Suprapubic skin (tissue), 4 donors: Measurements from ENCODE around the gene SPEM3. TPM values are rescaled to one million over a fixed set of nuclear protein-coding genes. Genes with fewer than 3 reads are reported as not detected.

Experiments
- DNase-seq, 2 donors: peaks; one replicate each; pipeline ENCODE4 v3.0.0-alpha.2; 2019; ENCODE audit warnings: low spot score in 2 of 2
- H3K27ac ChIP-seq: fragments of 200-600 bp; sonication (generic); one replicate; pipeline ENCODE4 v1.5.1; 2019
- H3K27me3 ChIP-seq: fragments of 200-600 bp; sonication (generic); one replicate; pipeline ENCODE4 v1.5.1; 2019
- H3K36me3 ChIP-seq: fragments of 200-600 bp; sonication (generic); one replicate; pipeline ENCODE4 v1.5.1; 2019
- H3K4me1 ChIP-seq: fragments of 200-600 bp; sonication (generic); one replicate; pipeline ENCODE4 v1.5.1; 2019
- H3K4me3 ChIP-seq: fragments of 200-600 bp; sonication (generic); one replicate; pipeline ENCODE4 v1.5.1; 2019; ENCODE audit warnings: mild to moderate bottlenecking
- H3K9me3 ChIP-seq: fragments of 200-600 bp; sonication (generic); one replicate; pipeline ENCODE4 v1.5.1; 2019
- CTCF ChIP-seq, 2 donors: fragments of 200-600 bp in 1 of 2; fragments of 450-650 bp in 1 of 2; sonication (generic) in 1 of 2; IDR thresholded peaks; one replicate each; pipeline ENCODE4 v1.5.1; 2016 to 2019; ENCODE audit warnings: antibody characterized with exemption in 2 of 2, mild to moderate bottlenecking in 1 of 2, moderate library complexity in 1 of 2
- EP300 ChIP-seq: sonication (generic); formaldehyde crosslinking; IDR thresholded peaks from one replicate; pipeline ENCODE4 v1.6.1; 2017; ENCODE audit warnings: antibody characterized with exemption
- POLR2A ChIP-seq, 2 donors: fragments of 450-650 bp; IDR thresholded peaks; one replicate each; pipeline ENCODE4 v1.6.1; 2017; ENCODE audit warnings: antibody characterized with exemption in 2 of 2, mild to moderate bottlenecking in 2 of 2, moderate library complexity in 2 of 2
- POLR2AphosphoS5 ChIP-seq, 3 donors: sonication (generic); formaldehyde crosslinking; IDR thresholded peaks; one replicate each; pipeline ENCODE4 v1.6.1; 2017; ENCODE audit warnings: antibody characterized with exemption in 3 of 3
- WGBS: methylation state at CpG from one replicate; pipeline ENCODE4 v1.1.5; 2018; 5-methylcytosine and 5-hydroxymethylcytosine counted together
- total RNA-seq, 4 donors: library from RNA; depleted of rRNA; stranded (reverse); fragments of >200 nt; gene quantifications; one replicate each; pipeline ENCODE4 v1.1.0, GENCODE V29; 2016

SPEM3 gene
- total RNA-seq, 4 donors from 2014 or later = not detected

GRCh38 chr17:7440113-7440833, 11.6 kb downstream of the SPEM3 start:
- Histone ChIP-seq H3K4me3 (peak overlapping the region; percentile 54), H3K9me3 (no peaks in the 10 kb centered on the region), H3K36me3 (no peaks in the 10 kb centered on the region), H3K27me3 (peaks cover 16% of the 10 kb centered on the region), H3K4me1 (peaks cover 75% of the 10 kb centered on the region), H3K27ac (peak overlapping the region; percentile 14)
- 2% methylated on average over 30 of the region's 46 CpGs for WGBS
- DNase-seq = peak; percentile 84 to 85
- TF ChIP-seq POLR2AphosphoS5 (IDR thresholded peaks at IDR 0.05) (no peak), POLR2A (IDR thresholded peaks at IDR 0.05) (no peak), CTCF (IDR thresholded peaks at IDR 0.05) (no peak), EP300 (no peak)

- TF ChIP-seq POLR2A (IDR thresholded peaks at IDR 0.05) (no peak), CTCF (IDR thresholded peaks at IDR 0.05) (no peak), EP300 (no peak), POLR2AphosphoS5 (IDR thresholded peaks at IDR 0.05) (no peak)
- peak overlapping the region; percentile 14 for H3K27ac ChIP-seq
These were observed 12.2 kb downstream of the SPEM3 start for GRCh38 chr17:7440834-7441195.

GRCh38 chr17:7441266-7441665, 12.6 kb downstream of the SPEM3 start:
- H3K36me3 ChIP-seq = no peaks in the 10 kb centered on the region
- TF ChIP-seq POLR2A (IDR thresholded peaks at IDR 0.05) (no peak), CTCF (IDR thresholded peaks at IDR 0.05) (no peak), EP300 (no peak), POLR2AphosphoS5 (IDR thresholded peaks at IDR 0.05) (no peak)
- no peak for DNase-seq
- H3K27ac ChIP-seq = no peak overlapping the region
- no peaks in the 10 kb centered on the region for H3K9me3 ChIP-seq
- no peak overlapping the region for H3K4me3 ChIP-seq
- 60% methylated on average over 7 of the region's 7 CpGs for WGBS
- H3K27me3 ChIP-seq = peaks cover 23% of the 10 kb centered on the region
- H3K4me1 ChIP-seq = peaks cover 74% of the 10 kb centered on the region

More at GRCh38 chr17:7440834-7441195, 12.2 kb downstream of the SPEM3 start:
- no peak for DNase-seq
- H3K9me3 ChIP-seq = no peaks in the 10 kb centered on the region
- peaks cover 75% of the 10 kb centered on the region for H3K4me1 ChIP-seq
- H3K36me3 ChIP-seq = no peaks in the 10 kb centered on the region
- WGBS = 13% methylated on average over 12 of the region's 12 CpGs
- H3K27me3 ChIP-seq = peaks cover 21% of the 10 kb centered on the region
- peak overlapping the region; percentile 54 for H3K4me3 ChIP-seq

- no peak overlapping the region for H3K27ac ChIP-seq
- H3K27me3 ChIP-seq = peaks cover 31% of the 10 kb centered on the region
- peaks cover 71% of the 10 kb centered on the region for H3K4me1 ChIP-seq
- 97% methylated on average over 2 of the region's 2 CpGs for WGBS
- H3K4me3 ChIP-seq = no peak overlapping the region
- H3K9me3 ChIP-seq = no peaks in the 10 kb centered on the region
- no peaks in the 10 kb centered on the region for H3K36me3 ChIP-seq
- no peak for TF ChIP-seq POLR2A (IDR thresholded peaks at IDR 0.05)
- TF ChIP-seq POLR2AphosphoS5 (IDR thresholded peaks at IDR 0.05) = no peak
- no peak for TF ChIP-seq EP300
- no peak for TF ChIP-seq CTCF (IDR thresholded peaks at IDR 0.05)
- no peak for DNase-seq
These were observed 13.5 kb downstream of the SPEM3 start for GRCh38 chr17:7442142-7442541.

- H3K4me1 ChIP-seq = peaks cover 55% of the 10 kb centered on the region
These were observed 15.1 kb downstream of the SPEM3 start for GRCh38 chr17:7443499-7444485.

More at GRCh38 chr17:7443499-7444485, 15.1 kb downstream of the SPEM3 start:
- no peak overlapping the region for H3K27ac ChIP-seq
- no peak for DNase-seq
- H3K4me3 ChIP-seq = no peak overlapping the region
- peaks cover 32% of the 10 kb centered on the region for H3K27me3 ChIP-seq
- WGBS = 79% methylated on average over 7 of the region's 7 CpGs
- TF ChIP-seq POLR2A (IDR thresholded peaks at IDR 0.05) (no peak), CTCF (IDR thresholded peaks at IDR 0.05) (no peak), EP300 (no peak), POLR2AphosphoS5 (IDR thresholded peaks at IDR 0.05) (no peak)
- no peaks in the 10 kb centered on the region for H3K36me3 ChIP-seq
- H3K9me3 ChIP-seq = no peaks in the 10 kb centered on the region
